Subcutaneous adipose tissue (tissue), 4 donors: ENCODE results near the gene TMEM88. TPM values are rescaled to one million over a fixed set of nuclear protein-coding genes. Genes with fewer than 3 reads are reported as not detected.

Experiments
- CTCF ChIP-seq: fragments of 450-650 bp; IDR thresholded peaks from one replicate; pipeline ENCODE4 v1.5.1; 2016; ENCODE audit warnings: low read depth, mild to moderate bottlenecking, control low read depth, antibody characterized with exemption, moderate library complexity
- total RNA-seq, 4 donors: library from RNA; depleted of rRNA; stranded (reverse); fragments of >200 nt; gene quantifications; one replicate each; pipeline ENCODE4 v1.1.0, GENCODE V29; 2016

The TMEM88 gene
- total RNA-seq, 4 donors from 2014 or later: 1.0 to 16.0 (median 10.8) TPM

GRCh38 chr17:7839190-7839875 is 15.5 kb upstream of the TMEM88 start:
- no peak for TF ChIP-seq CTCF

GRCh38 chr17:7839876-7840261 is 15.0 kb upstream of the TMEM88 start:
- no peak for TF ChIP-seq CTCF

- no peak for TF ChIP-seq CTCF
Measured at GRCh38 chr17:7840441-7840840, 14.4 kb upstream of the TMEM88 start.

- TF ChIP-seq CTCF: no peak
Measured at GRCh38 chr17:7840875-7841274, 14.0 kb upstream of the TMEM88 start.

- no peak for TF ChIP-seq CTCF
Measured at GRCh38 chr17:7841396-7841914, 13.4 kb upstream of the TMEM88 start.

- TF ChIP-seq CTCF: no peak
Measured at GRCh38 chr17:7841915-7842379, 12.9 kb upstream of the TMEM88 start.

GRCh38 chr17:7842380-7843256 is 12.2 kb upstream of the TMEM88 start:
- TF ChIP-seq CTCF: no peak
